ENCODE results near the gene PRSS58.

PRSS58 gene

GRCh38 chr7:142257958-142258357, at the start of gene PRSS58:
TSS of gene PRSS58 (minus strand) at chr7:142258058. CDS start at chr7:142257707, 351 bp downstream.
- no peak within 1 kb of the TSS for H3K4me3 ChIP-seq (ENCODE audit: low read depth, low read length)
- DNase-seq (ENCODE audit: low read depth, low spot score): no peak
- no peak for TF ChIP-seq CTCF (IDR thresholded peaks at IDR 0.05; ENCODE audit: low read depth, low read length)
- in situ Hi-C loops (cut with HindIII; ENCODE audit: low sequenced_read_pairs): no loop called here

GRCh38 chr7:142307246-142307900, 49.5 kb upstream of the PRSS58 start:
- DNase-seq (ENCODE audit: low read depth, low spot score): no peak
- in situ Hi-C loops (cut with HindIII; ENCODE audit: low sequenced_read_pairs): no loop called here
- TF ChIP-seq CTCF (IDR thresholded peaks at IDR 0.05; ENCODE audit: low read depth, low read length): no peak
- H3K4me3 ChIP-seq (ENCODE audit: low read depth, low read length): no peak overlapping the region

GRCh38 chr7:142303650-142304049, 45.8 kb upstream of the PRSS58 start:
- in situ Hi-C loops (cut with HindIII; ENCODE audit: low sequenced_read_pairs): no loop called here
- H3K4me3 ChIP-seq (ENCODE audit: low read depth, low read length): no peak overlapping the region
- DNase-seq (ENCODE audit: low read depth, low spot score): no peak
- TF ChIP-seq CTCF (IDR thresholded peaks at IDR 0.05; ENCODE audit: low read depth, low read length): no peak

GRCh38 chr7:142301923-142302550, 44.2 kb upstream of the PRSS58 start:
- peak; percentile 12 for DNase-seq (ENCODE audit: low read depth, low spot score)
- H3K4me3 ChIP-seq (ENCODE audit: low read depth, low read length): no peak overlapping the region
- TF ChIP-seq CTCF (IDR thresholded peaks at IDR 0.05; ENCODE audit: low read depth, low read length): peak; percentile 52
- in situ Hi-C loops (cut with HindIII; ENCODE audit: low sequenced_read_pairs): no loop called here

- no peak overlapping the region for H3K4me3 ChIP-seq (ENCODE audit: low read depth, low read length)
- DNase-seq (ENCODE audit: low read depth, low spot score): no peak
- in situ Hi-C loops (cut with HindIII; ENCODE audit: low sequenced_read_pairs): no loop called here
- no peak for TF ChIP-seq CTCF (IDR thresholded peaks at IDR 0.05; ENCODE audit: low read depth, low read length)
Observed at GRCh38 chr7:142301299-142301698, 43.4 kb upstream of the PRSS58 start.

- DNase-seq (ENCODE audit: low read depth, low spot score): no peak
- in situ Hi-C loops (cut with HindIII; ENCODE audit: low sequenced_read_pairs): no loop called here
- no peak overlapping the region for H3K4me3 ChIP-seq (ENCODE audit: low read depth, low read length)
Observed at GRCh38 chr7:142300689-142301088, 42.8 kb upstream of the PRSS58 start.

More at GRCh38 chr7:142300689-142301088, 42.8 kb upstream of the PRSS58 start:
- TF ChIP-seq CTCF (IDR thresholded peaks at IDR 0.05; ENCODE audit: low read depth, low read length): peak; percentile 21

Data from astrocyte of the spinal cord (primary cell).